ENCODE data around the gene IGFLR1. TPM values are rescaled to one million over a fixed set of nuclear protein-coding genes. Genes with fewer than 3 reads are reported as not detected.

Gene IGFLR1
- total RNA-seq, 1 experiment from 2014 or later = 4.9 TPM

- Histone ChIP-seq H3K36me3 (ENCODE audit: insufficient read depth, low read length, poor library complexity, severe bottlenecking) (peaks cover 82% of the 10 kb centered on the region), H3K4me3 (ENCODE audit: low read depth, low read length, poor library complexity, severe bottlenecking) (no peak overlapping the region), H3K27me3 (replicated peaks; ENCODE audit: insufficient read depth, low read depth, low read length, poor library complexity) (no peaks in the 10 kb centered on the region), H3K4me1 (ENCODE audit: insufficient read depth, low read length, poor library complexity, severe bottlenecking) (no peaks in the 10 kb centered on the region), H3K9me3 (ENCODE audit: low read depth, low read length, poor library complexity, severe bottlenecking) (no peaks in the 10 kb centered on the region), H3K27ac (ENCODE audit: low read depth, low read length, poor library complexity, severe bottlenecking) (no peak overlapping the region)
- BruUV-seq (replicated peaks) = no TSS peak
- TF ChIP-seq CTCF (conservative IDR thresholded peaks at IDR 0.05; ENCODE audit: low read depth, low read length) = no peak
- no peak for TF ChIP-seq EZH2 (IDR thresholded peaks at IDR 0.05; ENCODE audit: borderline replicate concordance, low read depth, low read length, poor library complexity, severe bottlenecking)
- ChIA-PET CTCF (no interaction called here), POLR2A (ENCODE audit: low non-redundant PET) (no interaction called here)
- intact Hi-C loops (cut with micrococcal nuclease; ENCODE audit: unreplicated experiment) = no loop called here
- DNase-seq (ENCODE audit: low spot score) = no peak
Measured at GRCh38 chr19:35731779-35732405, 10.4 kb downstream of the IGFLR1 start.

- POLR2A ChIA-PET (ENCODE audit: low non-redundant PET) = no interaction called here
- no TSS peak for BruUV-seq (replicated peaks)
- Histone ChIP-seq H3K36me3 (ENCODE audit: insufficient read depth, low read length, poor library complexity, severe bottlenecking) (peaks cover 82% of the 10 kb centered on the region), H3K27me3 (replicated peaks; ENCODE audit: insufficient read depth, low read depth, low read length, poor library complexity) (no peaks in the 10 kb centered on the region), H3K9me3 (ENCODE audit: low read depth, low read length, poor library complexity, severe bottlenecking) (no peaks in the 10 kb centered on the region), H3K4me3 (ENCODE audit: low read depth, low read length, poor library complexity, severe bottlenecking) (no peak overlapping the region), H3K4me1 (ENCODE audit: insufficient read depth, low read length, poor library complexity, severe bottlenecking) (no peaks in the 10 kb centered on the region), H3K27ac (ENCODE audit: low read depth, low read length, poor library complexity, severe bottlenecking) (no peak overlapping the region)
- no peak for TF ChIP-seq CTCF (conservative IDR thresholded peaks at IDR 0.05; ENCODE audit: low read depth, low read length)
- TF ChIP-seq EZH2 (IDR thresholded peaks at IDR 0.05; ENCODE audit: borderline replicate concordance, low read depth, low read length, poor library complexity, severe bottlenecking) = no peak
- no peak for DNase-seq (ENCODE audit: low spot score)
- intact Hi-C loops (cut with micrococcal nuclease; ENCODE audit: unreplicated experiment) = no loop called here
- CTCF ChIA-PET = no interaction called here
Measured at GRCh38 chr19:35731353-35731752, 10.9 kb downstream of the IGFLR1 start.

GRCh38 chr19:35730326-35730725 is 11.9 kb downstream of the IGFLR1 start:
- H3K36me3 ChIP-seq (ENCODE audit: insufficient read depth, low read length, poor library complexity, severe bottlenecking) = peaks cover 92% of the 10 kb centered on the region
- DNase-seq (ENCODE audit: low spot score) = no peak
- H3K9me3 ChIP-seq (ENCODE audit: low read depth, low read length, poor library complexity, severe bottlenecking) = no peaks in the 10 kb centered on the region
- no peak overlapping the region for H3K27ac ChIP-seq (ENCODE audit: low read depth, low read length, poor library complexity, severe bottlenecking)
- ChIA-PET POLR2A (ENCODE audit: low non-redundant PET) (interaction anchor here (0.6 kb wide), 1 partner anchor 15 kb away, joined by 3 read pairs; the partner anchor contains the start of genes PSENEN and U2AF1L4), CTCF (no interaction called here)
- H3K4me1 ChIP-seq (ENCODE audit: insufficient read depth, low read length, poor library complexity, severe bottlenecking) = no peaks in the 10 kb centered on the region
- intact Hi-C loops (cut with micrococcal nuclease; ENCODE audit: unreplicated experiment) = no loop called here
- BruUV-seq (replicated peaks) = no TSS peak
- TF ChIP-seq CTCF (conservative IDR thresholded peaks at IDR 0.05; ENCODE audit: low read depth, low read length) (no peak), EZH2 (IDR thresholded peaks at IDR 0.05; ENCODE audit: borderline replicate concordance, low read depth, low read length, poor library complexity, severe bottlenecking) (no peak)
- no peak overlapping the region for H3K4me3 ChIP-seq (ENCODE audit: low read depth, low read length, poor library complexity, severe bottlenecking)
- no peaks in the 10 kb centered on the region for H3K27me3 ChIP-seq (replicated peaks; ENCODE audit: insufficient read depth, low read depth, low read length, poor library complexity)
